Mucosa of rectum (tissue), 2 donors: ENCODE data around the gene FRMD4A.

Experiments
- H3K27ac ChIP-seq, 2 donors: one replicate each; pipeline ENCODE4 v1.7.0; 2013; ENCODE audit warnings: inconsistent platforms in 2 of 2, low read depth in 2 of 2, low read length in 2 of 2
- H3K27me3 ChIP-seq, 2 donors: one replicate each; pipeline ENCODE4 v1.7.0; 2013; ENCODE audit warnings: low read length in 2 of 2; ENCODE audit not compliant: control insufficient read depth in 2 of 2, insufficient read depth in 2 of 2
- H3K36me3 ChIP-seq, 2 donors: one replicate each; pipeline ENCODE4 v1.7.0; 2013; ENCODE audit warnings: low read length in 2 of 2; ENCODE audit not compliant: control insufficient read depth in 2 of 2, insufficient read depth in 2 of 2
- H3K4me1 ChIP-seq, 2 donors: one replicate each; pipeline ENCODE4 v1.7.0; 2013; ENCODE audit warnings: low read length in 2 of 2, mild to moderate bottlenecking in 1 of 2; ENCODE audit not compliant: control insufficient read depth in 2 of 2, insufficient read depth in 2 of 2
- H3K4me3 ChIP-seq, 2 donors: one replicate each; pipeline ENCODE4 v1.7.0; 2013; ENCODE audit warnings: low read length in 2 of 2
- H3K9ac ChIP-seq, 2 donors: one replicate each; pipeline ENCODE4 v1.7.0; 2013; ENCODE audit warnings: low read length in 2 of 2, low read depth in 1 of 2, mild to moderate bottlenecking in 1 of 2
- H3K9me3 ChIP-seq, 2 donors: one replicate each; pipeline ENCODE4 v1.7.0; 2013; ENCODE audit warnings: low read length in 2 of 2; ENCODE audit not compliant: control insufficient read depth in 2 of 2
- donor health status: healthy.
- donor health status: Normal muscosa, but diverticular disease.

Gene FRMD4A

GRCh38 chr10:14198078-14198477 lies 132.6 kb downstream of the FRMD4A start:
- no peak overlapping the region for H3K27ac ChIP-seq
- no peak overlapping the region for H3K9ac ChIP-seq
- no peak overlapping the region for H3K4me3 ChIP-seq
- no peaks in the 10 kb centered on the region for H3K9me3 ChIP-seq
- peaks cover 2 to 9% of the 10 kb centered on the region in 2 donors for H3K27me3 ChIP-seq
- H3K4me1 ChIP-seq = no peaks in the 10 kb centered on the region
- H3K36me3 ChIP-seq = no peaks in the 10 kb centered on the region

- Histone ChIP-seq H3K27ac (no peak overlapping the region), H3K27me3 (peaks cover 2 to 9% of the 10 kb centered on the region in 2 donors), H3K4me3 (no peak overlapping the region)
Observed at GRCh38 chr10:14196113-14196512, 134.6 kb downstream of the FRMD4A start.

GRCh38 chr10:14195433-14195832 lies 135.3 kb downstream of the FRMD4A start:
- H3K27me3 ChIP-seq = peaks cover 2 to 6% of the 10 kb centered on the region in 2 donors
- no peaks in the 10 kb centered on the region for H3K9me3 ChIP-seq
- H3K36me3 ChIP-seq = no peaks in the 10 kb centered on the region
- H3K27ac ChIP-seq = no peak overlapping the region
- no peak overlapping the region for H3K4me3 ChIP-seq
- no peak overlapping the region for H3K9ac ChIP-seq
- no peaks in the 10 kb centered on the region for H3K4me1 ChIP-seq

More at GRCh38 chr10:14196113-14196512, 134.6 kb downstream of the FRMD4A start:
- no peak overlapping the region for H3K9ac ChIP-seq
- no peaks in the 10 kb centered on the region for H3K4me1 ChIP-seq
- no peaks in the 10 kb centered on the region for H3K36me3 ChIP-seq
- H3K9me3 ChIP-seq = no peaks in the 10 kb centered on the region

GRCh38 chr10:14192746-14193145 lies 138.0 kb downstream of the FRMD4A start:
- Histone ChIP-seq H3K27ac (no peak overlapping the region), H3K4me3 (no peak overlapping the region), H3K9ac (no peak overlapping the region), H3K27me3 (peaks cover 2 to 5% of the 10 kb centered on the region in 2 donors), H3K36me3 (no peaks in the 10 kb centered on the region), H3K4me1 (no peaks in the 10 kb centered on the region), H3K9me3 (no peaks in the 10 kb centered on the region)

GRCh38 chr10:14191871-14192270 lies 138.9 kb downstream of the FRMD4A start:
- Histone ChIP-seq H3K9me3 (no peaks in the 10 kb centered on the region), H3K4me1 (no peaks in the 10 kb centered on the region), H3K9ac (no peak overlapping the region), H3K4me3 (no peak overlapping the region), H3K27me3 (peaks cover 2 to 5% of the 10 kb centered on the region in 2 donors), H3K36me3 (no peaks in the 10 kb centered on the region), H3K27ac (no peak overlapping the region)

- Histone ChIP-seq H3K9me3 (no peaks in the 10 kb centered on the region), H3K9ac (no peak overlapping the region), H3K4me1 (no peaks in the 10 kb centered on the region), H3K27me3 (peaks cover 2 to 5% of the 10 kb centered on the region in 2 donors), H3K27ac (no peak overlapping the region), H3K36me3 (no peaks in the 10 kb centered on the region), H3K4me3 (no peak overlapping the region)
Observed at GRCh38 chr10:14191407-14191806, 139.3 kb downstream of the FRMD4A start.

GRCh38 chr10:14190702-14191101 lies 140.0 kb downstream of the FRMD4A start:
- no peaks in the 10 kb centered on the region for H3K9me3 ChIP-seq
- no peak overlapping the region for H3K9ac ChIP-seq
- H3K4me1 ChIP-seq = no peaks in the 10 kb centered on the region
- no peak overlapping the region for H3K4me3 ChIP-seq
- no peaks in the 10 kb centered on the region for H3K27me3 ChIP-seq
- H3K27ac ChIP-seq = no peak overlapping the region
- no peaks in the 10 kb centered on the region for H3K36me3 ChIP-seq

GRCh38 chr10:14186245-14186644 lies 144.5 kb downstream of the FRMD4A start:
- Histone ChIP-seq H3K9ac (no peak overlapping the region), H3K27ac (no peak overlapping the region), H3K4me3 (no peak overlapping the region), H3K9me3 (no peaks in the 10 kb centered on the region), H3K27me3 (peaks cover 0 to 2% of the 10 kb centered on the region in 2 donors), H3K4me1 (no peaks in the 10 kb centered on the region), H3K36me3 (no peaks in the 10 kb centered on the region)

- H3K27ac ChIP-seq = no peak overlapping the region
Observed at GRCh38 chr10:14185316-14186045, 145.2 kb downstream of the FRMD4A start.

GRCh38 chr10:14184841-14185315 lies 145.8 kb downstream of the FRMD4A start:
- H3K9me3 ChIP-seq = no peaks in the 10 kb centered on the region
- H3K27me3 ChIP-seq = peaks cover 0 to 2% of the 10 kb centered on the region in 2 donors
- peak overlapping the region in 1 of 2 donors; percentile 33 for H3K4me3 ChIP-seq
- no peak overlapping the region for H3K27ac ChIP-seq
- no peaks in the 10 kb centered on the region for H3K4me1 ChIP-seq
- H3K36me3 ChIP-seq = no peaks in the 10 kb centered on the region
- H3K9ac ChIP-seq = no peak overlapping the region

More at GRCh38 chr10:14185316-14186045, 145.2 kb downstream of the FRMD4A start:
- H3K4me3 ChIP-seq = peak overlapping the region in 1 of 2 donors; percentile 33
- no peaks in the 10 kb centered on the region for H3K9me3 ChIP-seq
- peaks cover 0 to 2% of the 10 kb centered on the region in 2 donors for H3K27me3 ChIP-seq
- H3K36me3 ChIP-seq = no peaks in the 10 kb centered on the region
- H3K4me1 ChIP-seq = no peaks in the 10 kb centered on the region
- H3K9ac ChIP-seq = no peak overlapping the region
